PFSK-1 (cell line): ENCODE measurements around the gene SGK1.

Experiments
- POLR2AphosphoS5 ChIP-seq: IDR thresholded peaks from 2 replicates; pipeline ENCODE4 v1.6.1; 2012; ENCODE audit warnings: low read depth, mild to moderate bottlenecking, control low read depth, low read length, moderate library complexity
- SIN3A ChIP-seq: IDR thresholded peaks from 2 replicates; pipeline ENCODE4 v1.6.1; 2012; ENCODE audit warnings: mild to moderate bottlenecking, low read length, moderate library complexity, borderline replicate concordance; ENCODE audit not compliant: insufficient read depth

DNA sequence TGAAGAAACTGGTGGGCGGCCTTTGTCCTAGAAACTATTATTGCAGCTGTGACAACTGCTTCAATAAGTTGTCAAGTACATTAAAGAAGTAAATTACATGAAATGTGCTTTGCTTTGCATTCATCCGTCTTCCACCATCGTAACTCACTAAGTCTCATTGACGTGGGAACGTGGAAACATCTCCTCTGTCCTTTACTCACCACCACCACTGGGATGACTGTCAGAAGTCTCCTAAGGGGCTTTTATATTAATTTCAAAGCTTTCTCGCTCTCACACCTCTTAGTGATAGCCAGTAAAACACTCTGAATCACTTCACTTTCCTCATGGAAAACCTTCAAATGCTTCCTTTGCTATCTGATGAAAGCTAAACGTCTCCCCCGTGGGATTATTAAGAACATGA, 153.6 kb downstream of the SGK1 start:
- TF ChIP-seq SIN3A (no peak), POLR2AphosphoS5 (no peak)
